ENCODE results near the gene TMOD2. TPM values are rescaled to one million over a fixed set of nuclear protein-coding genes. Genes with fewer than 3 reads are reported as not detected.

The TMOD2 gene
- total RNA-seq, 1 experiment from 2014 or later = 0.71 TPM

GRCh38 chr15:51798281-51798680 is 46.9 kb downstream of the TMOD2 start:
- in situ Hi-C loops (cut with HindIII; ENCODE audit: low pct_unique_long_range_greater_than_20kb, low sequenced_read_pairs) = no loop called here
- DNase-seq (ENCODE audit: low read depth) = no peak

- DNase-seq (ENCODE audit: low read depth) = no peak
- in situ Hi-C loops (cut with HindIII; ENCODE audit: low pct_unique_long_range_greater_than_20kb, low sequenced_read_pairs) = no loop called here
Observed at GRCh38 chr15:51799282-51800252, 48.2 kb downstream of the TMOD2 start.

- DNase-seq (ENCODE audit: low read depth) = peak; percentile 6
Observed at GRCh38 chr15:51801391-51801835, 50.0 kb downstream of the TMOD2 start.

GRCh38 chr15:51802593-51802992 is 51.2 kb downstream of the TMOD2 start:
- in situ Hi-C loops (cut with HindIII; ENCODE audit: low pct_unique_long_range_greater_than_20kb, low sequenced_read_pairs) = no loop called here
- no peak for DNase-seq (ENCODE audit: low read depth)

More at GRCh38 chr15:51801391-51801835, 50.0 kb downstream of the TMOD2 start:
- in situ Hi-C loops (cut with HindIII; ENCODE audit: low pct_unique_long_range_greater_than_20kb, low sequenced_read_pairs) = no loop called here

- in situ Hi-C loops (cut with HindIII; ENCODE audit: low pct_unique_long_range_greater_than_20kb, low sequenced_read_pairs) = no loop called here
- no peak for DNase-seq (ENCODE audit: low read depth)
Observed at GRCh38 chr15:51803965-51804364, 52.6 kb downstream of the TMOD2 start.

- in situ Hi-C loops (cut with HindIII; ENCODE audit: low pct_unique_long_range_greater_than_20kb, low sequenced_read_pairs) = no loop called here
- no peak for DNase-seq (ENCODE audit: low read depth)
Observed at GRCh38 chr15:51806123-51806522, 54.7 kb downstream of the TMOD2 start.

GRCh38 chr15:51809457-51809856 is 58.1 kb downstream of the TMOD2 start:
- no peak for DNase-seq (ENCODE audit: low read depth)
- in situ Hi-C loops (cut with HindIII; ENCODE audit: low pct_unique_long_range_greater_than_20kb, low sequenced_read_pairs) = no loop called here

GRCh38 chr15:51812598-51812997 is 61.2 kb downstream of the TMOD2 start:
- DNase-seq (ENCODE audit: low read depth) = no peak
- in situ Hi-C loops (cut with HindIII; ENCODE audit: low pct_unique_long_range_greater_than_20kb, low sequenced_read_pairs) = no loop called here

- in situ Hi-C loops (cut with HindIII; ENCODE audit: low pct_unique_long_range_greater_than_20kb, low sequenced_read_pairs) = no loop called here
- no peak for DNase-seq (ENCODE audit: low read depth)
Observed at GRCh38 chr15:51814606-51815005, 63.2 kb downstream of the TMOD2 start.

GRCh38 chr15:51816611-51817010 is 65.2 kb downstream of the TMOD2 start:
- DNase-seq (ENCODE audit: low read depth) = no peak
- in situ Hi-C loops (cut with HindIII; ENCODE audit: low pct_unique_long_range_greater_than_20kb, low sequenced_read_pairs) = no loop called here

GRCh38 chr15:51818150-51818549 is 66.8 kb downstream of the TMOD2 start:
- DNase-seq (ENCODE audit: low read depth) = no peak

GRCh38 chr15:51825698-51826097 is 74.3 kb downstream of the TMOD2 start:
- in situ Hi-C loops (cut with HindIII; ENCODE audit: low pct_unique_long_range_greater_than_20kb, low sequenced_read_pairs) = no loop called here
- no peak for DNase-seq (ENCODE audit: low read depth)

More at GRCh38 chr15:51818150-51818549, 66.8 kb downstream of the TMOD2 start:
- in situ Hi-C loops (cut with HindIII; ENCODE audit: low pct_unique_long_range_greater_than_20kb, low sequenced_read_pairs) = no loop called here

GRCh38 chr15:51828621-51829375 is 77.4 kb downstream of the TMOD2 start:
- DNase-seq (ENCODE audit: low read depth) = peak; percentile 56
- in situ Hi-C loops (cut with HindIII; ENCODE audit: low pct_unique_long_range_greater_than_20kb, low sequenced_read_pairs) = no loop called here

- in situ Hi-C loops (cut with HindIII; ENCODE audit: low pct_unique_long_range_greater_than_20kb, low sequenced_read_pairs) = no loop called here
- peak; percentile 86 for DNase-seq (ENCODE audit: low read depth)
Observed at GRCh38 chr15:51829376-51830275, 78.2 kb downstream of the TMOD2 start, which contains the start of gene TMOD3. TMOD3 (plus strand) TSS chr15:51829653; CDS start chr15:51862885, 33,232 bp downstream.

- DNase-seq (ENCODE audit: low read depth) = no peak
- in situ Hi-C loops (cut with HindIII; ENCODE audit: low pct_unique_long_range_greater_than_20kb, low sequenced_read_pairs) = no loop called here
Observed at GRCh38 chr15:51830276-51830806, 78.9 kb downstream of the TMOD2 start.

GRCh38 chr15:51833772-51834171 is 82.4 kb downstream of the TMOD2 start:
- in situ Hi-C loops (cut with HindIII; ENCODE audit: low pct_unique_long_range_greater_than_20kb, low sequenced_read_pairs) = no loop called here
- no peak for DNase-seq (ENCODE audit: low read depth)

GRCh38 chr15:51837792-51838251 is 86.4 kb downstream of the TMOD2 start:
- in situ Hi-C loops (cut with HindIII; ENCODE audit: low pct_unique_long_range_greater_than_20kb, low sequenced_read_pairs) = no loop called here
- peak; percentile 25 for DNase-seq (ENCODE audit: low read depth)

- in situ Hi-C loops (cut with HindIII; ENCODE audit: low pct_unique_long_range_greater_than_20kb, low sequenced_read_pairs) = no loop called here
- DNase-seq (ENCODE audit: low read depth) = no peak
Observed at GRCh38 chr15:51838270-51838669, 86.9 kb downstream of the TMOD2 start.

Measured in Caki2 (cell line).